IPS-NIHi11 (cell line): Measurements from ENCODE around the gene ACSL1.
A peak's percentile ranks its signal among the peaks of the same experiment; 100 is the strongest.
"Not testable (repeated sequence)": the region's sequence is repeated elsewhere in the genome, so short reads cannot be mapped to it uniquely, and the experiment has no call there.

Experiments used
- DNase-seq: peaks from one replicate; pipeline ENCODE4 v3.0.0; 2012; ENCODE audit warnings: mixed read lengths, low spot score

ACSL1 gene

DNA sequence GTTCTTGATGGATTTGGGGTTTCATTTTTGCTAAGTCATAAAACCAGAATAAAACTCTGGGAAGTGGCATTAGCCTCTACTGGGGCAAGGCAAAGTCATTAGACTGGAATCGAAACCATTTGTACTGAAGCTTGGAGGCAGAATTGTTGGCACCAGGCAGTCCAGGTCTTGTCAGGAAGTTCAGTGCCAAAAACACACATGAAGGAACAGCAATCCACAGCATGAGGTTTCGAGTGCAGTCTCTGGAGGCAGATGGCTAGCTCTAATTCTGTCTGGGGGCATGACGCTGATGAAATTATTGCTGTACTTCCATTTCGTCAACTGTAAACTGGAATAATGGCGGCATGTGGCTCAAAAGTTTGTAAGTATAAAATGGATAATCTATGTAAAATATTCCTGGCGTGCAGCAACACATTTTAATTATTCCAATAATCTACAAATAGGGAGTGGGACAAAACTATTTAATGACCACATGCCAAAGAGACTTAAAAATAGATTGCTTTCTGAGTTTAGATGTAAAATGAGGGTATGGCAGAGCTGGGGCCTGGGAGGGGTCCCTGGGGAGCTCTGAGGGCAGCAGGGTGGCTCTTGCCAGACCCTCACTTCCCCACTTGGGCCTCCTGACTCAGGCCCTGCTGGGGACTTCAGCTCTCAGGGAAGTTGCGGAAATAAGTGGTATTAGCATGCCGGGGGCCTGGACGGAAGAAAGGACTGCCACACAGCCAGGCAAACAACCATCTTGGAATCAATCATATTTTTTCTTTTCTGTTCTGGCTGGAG, 73.1 kb downstream of the ACSL1 start:
- DNase-seq = no peak

DNA sequence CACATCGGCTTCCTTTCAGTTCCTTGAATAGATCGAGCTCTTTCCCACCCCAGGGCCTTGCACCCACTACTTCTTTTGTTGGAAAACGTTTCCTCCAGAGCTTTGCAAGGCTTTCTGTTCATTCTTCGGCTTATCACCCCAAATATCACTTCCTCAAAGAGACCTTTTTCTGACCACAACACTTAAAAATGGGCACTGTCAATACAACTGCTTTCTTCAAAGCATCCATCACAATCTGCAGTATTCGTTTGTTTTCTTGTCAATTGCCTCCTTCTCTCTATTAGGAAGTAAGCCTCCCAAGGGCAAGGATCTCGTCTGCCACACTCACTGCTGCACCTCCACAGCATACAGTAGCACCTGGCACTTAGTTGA, 74.2 kb downstream of the ACSL1 start:
- DNase-seq = no peak

DNA sequence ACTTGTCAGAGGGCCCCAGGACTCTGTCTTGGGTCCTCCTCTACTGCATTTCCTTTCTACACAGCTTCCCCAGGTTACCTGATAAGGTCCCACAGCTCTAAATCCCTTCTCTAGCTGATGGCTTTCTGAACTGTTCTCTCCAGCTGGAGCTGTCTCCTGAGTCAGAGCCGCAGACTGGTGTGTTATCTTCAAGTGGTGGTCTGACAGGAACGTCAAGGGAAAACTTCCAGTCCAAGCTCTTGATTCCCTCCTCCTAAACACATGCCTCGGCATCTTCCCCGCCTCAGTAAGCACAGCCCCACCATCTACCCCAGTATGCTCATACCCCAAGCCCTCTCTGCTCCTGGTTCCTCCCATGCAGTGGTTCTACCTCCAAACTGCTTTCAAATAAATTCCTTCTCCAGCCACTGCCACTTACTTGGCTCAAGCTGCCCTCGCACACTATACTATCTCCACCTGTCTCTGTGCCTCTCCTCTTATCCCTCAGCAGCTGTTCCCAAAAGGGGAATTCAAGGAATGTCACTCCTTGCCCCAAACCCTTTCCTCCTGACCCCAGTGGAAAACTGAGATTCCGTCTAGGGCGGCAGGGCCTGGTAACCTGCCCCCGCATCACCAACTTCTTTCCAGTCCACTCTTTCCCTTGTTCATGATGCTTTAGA, 74.7 kb downstream of the ACSL1 start:
- no peak for DNase-seq

DNA sequence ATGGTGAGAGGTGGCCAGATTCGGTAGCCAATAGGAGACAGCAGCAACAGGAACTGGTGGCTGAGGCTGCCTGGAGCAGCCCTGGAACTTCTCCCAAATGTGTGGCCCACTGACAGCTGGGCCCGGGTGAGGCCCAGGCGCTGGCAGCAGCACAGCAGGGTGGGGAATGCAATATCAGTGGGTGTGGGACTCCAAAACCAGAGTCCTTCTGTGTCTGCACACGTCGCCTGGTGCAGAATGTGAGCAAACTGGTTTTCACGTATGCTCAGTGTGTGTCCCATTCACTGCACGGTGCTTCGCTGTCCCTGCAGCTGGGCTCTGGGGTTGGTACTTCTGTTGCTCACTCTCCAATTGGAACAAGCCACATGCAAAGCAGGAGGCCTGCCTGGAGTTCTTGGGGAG, 77.5 kb downstream of the ACSL1 start:
- peak; percentile 71 for DNase-seq

DNA sequence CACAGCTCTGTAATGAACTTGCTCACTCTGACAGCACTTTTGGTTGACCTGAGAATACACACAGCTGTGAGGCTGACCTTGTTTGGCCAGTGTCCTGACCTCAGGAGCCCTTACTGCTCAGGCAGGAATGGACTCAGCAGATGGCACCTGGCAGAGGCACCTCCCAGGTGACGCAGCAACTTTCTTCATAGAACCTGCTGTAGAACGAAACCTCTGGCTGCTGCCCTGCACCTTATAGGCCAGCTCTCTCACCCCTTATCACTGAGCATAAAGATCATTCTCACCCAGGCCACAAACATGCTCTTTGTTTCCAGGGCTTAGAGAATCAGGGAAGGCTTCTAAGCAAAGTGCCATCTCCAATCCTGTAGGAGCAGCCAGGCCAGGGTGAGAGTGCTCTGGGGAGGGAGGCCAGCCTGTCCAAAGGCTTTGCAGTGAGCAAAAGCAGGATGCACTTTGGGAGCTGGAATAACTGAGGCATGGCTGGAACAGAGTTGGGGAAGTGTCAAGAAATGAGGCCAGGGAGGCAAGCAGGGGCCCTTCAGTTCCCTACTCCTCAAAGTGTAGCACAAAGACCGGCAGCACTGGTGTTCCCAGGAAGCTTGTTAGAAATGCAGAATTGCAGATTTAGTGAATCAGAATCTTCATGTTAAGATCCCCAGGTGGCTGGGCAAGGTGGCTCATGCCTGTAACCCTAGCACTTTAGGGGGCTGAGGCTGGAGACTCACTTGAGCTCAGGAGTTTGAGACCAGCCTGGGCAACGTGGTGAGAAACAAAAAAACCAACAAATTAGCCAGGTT, 78.5 kb downstream of the ACSL1 start:
- peak; percentile 31 for DNase-seq

DNA sequence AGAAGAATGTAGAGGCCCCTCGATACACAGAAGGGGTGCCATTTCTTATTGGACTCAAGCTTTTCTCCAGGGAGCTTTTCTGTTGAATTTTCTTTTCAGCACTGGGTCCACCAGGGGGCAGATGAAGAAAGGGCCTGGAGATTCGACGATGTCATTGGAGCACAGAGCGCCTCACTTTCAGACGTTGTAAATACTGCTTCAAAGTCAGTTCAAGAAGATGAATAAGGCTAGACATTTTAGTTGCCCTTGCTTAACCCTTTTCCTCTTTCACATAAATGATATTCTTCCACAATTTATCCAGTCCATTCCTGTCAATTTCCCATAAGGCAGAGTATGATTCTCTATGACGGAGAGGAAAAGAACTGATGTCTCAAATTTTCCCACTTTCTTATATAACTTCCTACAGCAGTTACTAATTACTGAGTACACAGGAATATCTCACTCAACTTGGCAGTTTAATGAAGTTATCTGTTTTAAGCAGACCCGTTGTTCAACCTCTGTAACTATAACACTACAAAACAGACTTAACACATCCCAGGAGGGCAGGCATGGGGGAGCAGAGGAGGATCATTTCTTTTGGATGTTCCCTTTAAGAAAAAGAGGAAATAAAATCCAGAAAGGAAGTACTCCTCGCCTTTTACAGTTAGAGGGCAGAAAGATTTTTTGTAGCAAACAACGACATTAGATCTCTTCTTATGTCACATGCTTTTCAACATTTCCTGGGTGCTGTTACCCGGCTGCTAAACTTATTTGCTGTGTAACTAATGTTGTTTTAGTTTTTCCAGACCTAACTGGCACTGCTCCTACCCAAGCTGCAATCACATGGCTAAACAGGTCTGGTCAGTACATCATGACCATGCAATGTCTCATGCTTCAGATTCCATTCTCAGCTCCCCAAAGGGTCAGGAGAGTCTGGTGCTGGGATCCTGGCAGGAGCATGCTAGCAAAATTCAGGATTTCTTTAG, 79.7 kb downstream of the ACSL1 start:
- peak; percentile 82 for DNase-seq

DNA sequence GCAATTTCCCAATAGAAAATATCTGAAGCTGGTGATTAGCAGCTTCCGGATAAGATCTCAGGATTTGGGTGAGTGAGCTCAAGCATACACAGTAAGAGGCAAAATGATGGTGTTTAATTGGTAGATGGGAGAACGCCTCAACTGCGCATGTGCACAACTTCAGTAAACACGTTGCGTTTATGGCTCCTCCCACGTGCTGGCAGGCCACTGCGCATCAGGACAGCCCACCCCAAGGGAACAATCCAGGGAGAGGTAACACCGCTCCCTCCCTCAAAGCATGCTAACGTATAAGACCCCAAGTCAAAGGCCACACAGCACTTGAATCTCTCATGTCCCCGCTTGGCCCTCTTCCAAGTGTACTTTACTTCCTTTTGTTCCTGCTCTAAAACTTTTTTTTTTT, 81.5 kb downstream of the ACSL1 start:
- DNase-seq = no peak

DNA sequence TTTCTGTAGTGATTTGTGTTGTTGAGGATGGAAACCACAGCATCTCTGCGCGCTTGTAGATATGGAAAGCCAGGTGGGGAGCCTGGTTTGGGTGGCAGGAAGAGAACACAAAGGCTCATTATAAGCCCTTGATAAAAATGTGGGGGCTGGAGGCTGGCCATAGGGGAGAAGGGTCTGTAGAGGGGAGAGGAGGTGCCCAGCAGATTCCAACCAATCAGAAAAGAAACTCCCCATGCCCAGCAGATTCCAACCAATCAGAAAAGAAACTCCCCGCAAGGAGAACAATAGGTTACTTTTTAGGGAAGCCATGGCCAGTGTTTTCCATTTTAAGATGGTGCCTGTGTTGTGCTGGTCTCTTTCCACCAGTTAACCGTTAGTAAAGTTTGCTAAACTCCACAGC, 82.1 kb downstream of the ACSL1 start:
- DNase-seq = no peak

DNA sequence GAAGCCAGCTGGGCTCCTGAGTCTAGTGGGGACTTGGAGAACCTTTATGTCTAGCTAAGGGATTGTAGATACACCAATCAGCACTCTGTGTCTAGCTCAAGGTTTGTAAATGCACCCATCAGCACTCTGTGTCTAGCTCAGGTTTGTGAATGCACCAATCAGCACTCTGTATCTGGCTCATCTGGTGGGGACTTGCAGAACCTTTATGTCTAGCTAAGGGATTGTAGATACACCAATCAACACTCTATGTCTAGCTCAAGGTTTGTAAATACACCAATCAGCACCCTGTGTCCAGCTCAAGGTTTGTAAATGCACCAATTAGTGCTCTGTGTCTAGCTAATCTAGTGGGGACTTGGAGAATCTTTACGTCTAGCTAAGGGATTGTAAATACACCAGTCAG, 84.1 kb downstream of the ACSL1 start:
- not testable (repeated sequence) for DNase-seq

DNA sequence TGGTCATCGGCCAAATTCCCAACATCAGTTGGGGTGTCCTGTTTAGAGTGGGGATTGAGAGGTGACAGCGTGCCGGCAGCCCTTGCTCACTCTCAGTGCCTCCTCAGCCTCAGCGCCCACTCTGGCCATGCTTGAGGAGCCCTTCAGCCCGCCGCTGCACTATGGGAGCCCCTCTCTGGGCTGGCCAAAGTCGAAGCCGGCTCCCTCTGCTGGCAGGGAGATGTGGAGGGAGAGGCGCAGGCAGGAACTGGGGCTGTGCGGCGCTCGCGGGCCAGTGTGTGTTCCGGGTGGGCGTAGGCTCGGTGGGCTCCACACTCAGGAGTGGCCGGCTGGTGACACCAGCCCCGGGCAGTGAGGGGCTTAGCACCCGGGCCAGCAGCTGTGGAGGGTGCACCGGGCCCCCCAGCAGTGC, 84.8 kb downstream of the ACSL1 start:
- DNase-seq = no peak

DNA sequence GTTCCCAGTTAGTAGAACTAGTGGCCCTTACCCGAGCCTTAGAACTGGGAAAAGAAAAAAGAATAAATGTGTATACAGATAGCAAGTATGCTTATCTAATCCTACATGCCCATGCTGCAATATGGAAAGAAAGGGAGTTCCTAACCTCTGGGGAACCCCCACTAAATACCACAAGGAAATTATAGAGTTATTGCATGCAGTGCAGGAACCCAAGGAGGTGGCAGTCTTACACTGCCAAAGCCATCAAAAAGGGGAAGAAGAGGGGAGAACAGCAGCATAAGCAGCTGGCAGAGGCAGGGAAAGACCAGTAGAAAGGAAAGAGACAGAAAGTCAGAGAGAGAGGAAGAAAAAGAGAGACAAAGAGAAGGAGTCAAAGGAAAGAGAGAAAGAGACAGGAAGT, 86.2 kb downstream of the ACSL1 start:
- not testable (repeated sequence) for DNase-seq

DNA sequence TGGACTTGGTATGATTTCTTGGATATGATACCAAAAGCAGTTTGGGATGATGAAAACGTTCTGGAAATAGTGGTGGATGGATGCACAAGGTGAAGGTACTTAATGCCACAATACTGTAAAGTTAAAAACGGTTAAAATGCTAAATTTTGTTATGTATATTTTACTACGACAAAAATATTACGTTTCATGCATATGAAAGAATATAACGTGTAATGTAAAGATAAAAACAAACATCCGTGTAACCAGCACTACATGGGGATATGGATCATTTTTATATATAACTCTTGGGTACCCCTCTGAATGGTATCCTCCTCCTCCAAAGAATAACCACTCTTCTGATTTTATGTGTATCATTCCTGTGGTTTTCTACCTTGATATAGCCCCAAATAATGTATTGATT, 91.0 kb downstream of the ACSL1 start:
- no peak for DNase-seq

DNA sequence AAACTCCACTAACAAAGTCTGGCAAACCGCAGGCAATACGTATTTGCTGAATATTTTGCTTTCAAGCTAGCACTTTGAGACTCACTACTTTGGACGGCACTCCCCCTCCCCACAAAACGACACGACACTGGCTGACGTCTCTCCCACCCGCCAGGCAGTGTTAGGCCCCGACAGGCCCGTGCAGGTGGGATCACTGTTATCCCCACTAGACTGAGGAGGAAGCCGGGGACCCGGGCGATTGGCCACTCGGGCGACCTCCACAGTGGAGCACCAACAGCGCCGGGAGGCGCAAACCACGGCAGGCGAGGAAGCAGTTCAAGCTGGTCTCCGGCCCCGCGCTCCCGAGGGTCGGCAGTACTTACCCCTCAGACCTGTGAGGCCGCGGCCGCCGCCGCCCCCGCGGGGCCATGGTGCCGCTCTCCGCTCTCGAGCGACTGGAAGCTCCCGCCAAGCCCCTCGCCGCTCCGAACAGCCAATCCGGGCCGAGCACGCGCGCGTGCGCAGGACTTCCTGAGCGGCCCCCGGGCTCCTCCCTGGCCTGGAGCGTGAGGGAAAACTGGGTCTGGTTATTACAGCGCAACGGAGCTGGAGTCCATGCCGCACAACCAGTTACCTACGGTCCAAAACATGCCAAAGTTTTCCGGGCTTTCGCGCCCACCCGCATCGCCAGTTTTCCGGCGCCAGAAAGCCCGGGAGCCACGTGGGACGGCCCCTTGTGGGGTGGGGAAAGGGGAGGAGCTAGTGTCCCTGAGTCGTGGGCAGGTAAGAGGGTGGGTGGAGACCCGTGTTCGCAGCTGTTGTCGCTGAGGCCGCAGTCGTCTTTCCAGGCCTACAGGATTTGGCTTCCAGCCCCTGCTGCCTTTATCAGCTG, 91.9 kb downstream of the ACSL1 start, which contains the start of gene CENPU:
TSS of gene CENPU (minus strand) at position 443 of the 871 bp plus-strand sequence. CDS start at position 409, 34 bp downstream.
- DNase-seq = peak; percentile 99

DNA sequence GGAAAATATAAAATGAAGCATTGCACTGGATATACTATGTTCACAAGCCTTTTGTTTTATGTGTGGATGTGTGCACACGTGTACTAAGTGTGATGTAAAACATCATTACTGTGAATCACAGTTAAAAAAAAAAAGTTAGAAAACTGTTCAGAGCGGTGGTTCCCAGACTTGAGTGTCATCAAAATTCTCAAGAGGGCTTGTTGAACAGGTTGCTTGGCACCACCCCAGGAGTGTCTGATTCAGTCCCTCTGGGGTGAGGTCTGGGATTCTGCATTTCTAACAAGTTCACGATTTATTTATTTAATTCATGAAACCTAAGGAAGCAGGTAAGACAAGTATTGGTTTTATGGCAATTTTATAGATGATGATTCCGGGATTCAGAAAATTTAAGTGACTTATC, 93.6 kb downstream of the ACSL1 start:
- DNase-seq = no peak

DNA sequence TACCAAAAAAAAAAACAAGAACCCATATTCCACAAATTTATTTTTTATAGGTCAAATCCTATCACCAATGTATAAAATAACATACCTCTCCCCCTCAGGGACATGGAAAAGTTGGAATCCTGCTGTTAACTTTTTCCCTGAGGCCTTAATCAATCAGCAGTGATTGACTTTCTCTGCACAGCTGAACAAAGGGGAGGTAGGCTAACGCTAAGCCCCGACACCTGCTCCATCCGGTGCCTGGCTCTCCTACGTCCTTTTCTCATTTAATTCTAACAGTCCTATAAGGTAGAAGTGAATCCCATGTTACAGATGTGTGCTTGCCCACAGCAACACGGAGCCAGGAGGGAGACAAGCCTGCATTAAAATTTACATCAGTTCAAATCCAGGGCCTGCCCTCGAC, 94.7 kb downstream of the ACSL1 start:
- DNase-seq = no peak

DNA sequence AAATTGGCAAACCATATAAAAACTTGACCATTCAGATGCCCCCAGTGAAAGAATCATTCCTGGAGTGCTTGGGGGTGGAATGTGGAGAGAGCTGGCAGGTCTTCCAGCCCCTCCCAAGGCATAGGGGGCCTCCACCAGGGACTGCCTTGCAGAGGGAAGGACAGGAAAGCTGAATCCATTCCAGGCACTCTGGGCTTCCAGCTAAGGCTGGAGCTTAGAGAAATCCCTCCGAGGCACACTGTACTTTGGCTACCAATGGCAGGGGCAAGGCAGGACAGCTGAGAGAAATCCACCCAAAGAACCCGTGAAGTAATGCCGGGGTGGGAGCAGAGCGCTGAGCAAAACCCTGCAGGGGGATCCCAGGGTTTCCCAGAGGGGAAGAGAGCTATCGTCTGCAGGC, 95.8 kb downstream of the ACSL1 start:
- no peak for DNase-seq

DNA sequence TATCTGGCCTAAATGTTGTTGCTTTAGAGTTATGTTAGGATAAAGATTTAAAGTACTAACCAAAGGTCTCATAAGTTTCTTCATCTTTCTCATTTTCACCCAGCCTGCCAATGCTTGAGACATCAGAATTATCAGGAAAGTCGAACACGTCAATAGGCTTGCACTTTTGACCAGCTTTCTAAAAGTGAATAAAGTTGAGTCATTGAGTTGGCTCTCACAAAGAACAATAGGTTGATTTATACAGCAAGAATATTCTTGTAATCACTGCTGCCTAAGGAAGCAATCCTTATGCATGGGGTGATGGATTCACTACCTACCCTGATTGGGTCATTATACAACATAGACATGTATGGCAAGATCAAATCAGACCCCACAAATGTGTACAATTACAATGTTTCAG, 96.9 kb downstream of the ACSL1 start:
- DNase-seq = no peak

DNA sequence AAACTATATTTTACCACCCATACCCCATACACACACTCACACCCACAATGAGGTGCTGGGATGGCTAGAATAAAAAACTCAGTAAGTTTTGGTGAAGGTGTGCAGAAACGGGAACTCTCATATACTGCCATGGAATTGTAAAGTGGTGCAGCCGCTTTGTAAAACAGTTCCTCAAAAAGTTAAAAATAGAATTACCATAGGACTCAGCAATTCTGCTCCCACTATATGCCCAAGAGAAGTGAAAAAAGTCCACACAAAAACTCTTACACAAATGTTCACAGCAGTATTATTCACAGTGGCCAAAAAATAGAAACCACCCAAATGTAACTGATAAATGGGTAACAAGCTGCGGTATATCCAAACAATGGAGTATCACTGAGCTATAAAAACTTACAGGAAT, 98.3 kb downstream of the ACSL1 start:
- DNase-seq = no peak

DNA sequence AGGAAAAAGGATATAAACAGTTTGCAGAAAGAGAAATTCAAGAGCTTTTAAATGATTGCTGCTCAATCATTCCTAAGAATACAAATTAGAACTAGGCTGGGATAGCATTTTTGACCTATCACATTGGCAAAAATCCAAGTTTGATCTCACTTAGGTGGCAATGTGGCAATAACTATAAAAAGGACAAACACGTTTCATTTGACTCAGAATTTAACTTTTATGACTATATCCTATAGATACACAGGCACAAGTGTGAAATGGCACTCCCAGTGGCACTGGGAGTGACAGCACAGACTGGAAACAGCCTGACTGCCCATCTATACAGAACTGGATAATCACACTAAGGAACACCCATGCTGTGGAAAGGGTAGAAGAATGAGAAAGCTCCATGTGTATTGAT, 103.0 kb downstream of the ACSL1 start:
- DNase-seq = no peak

DNA sequence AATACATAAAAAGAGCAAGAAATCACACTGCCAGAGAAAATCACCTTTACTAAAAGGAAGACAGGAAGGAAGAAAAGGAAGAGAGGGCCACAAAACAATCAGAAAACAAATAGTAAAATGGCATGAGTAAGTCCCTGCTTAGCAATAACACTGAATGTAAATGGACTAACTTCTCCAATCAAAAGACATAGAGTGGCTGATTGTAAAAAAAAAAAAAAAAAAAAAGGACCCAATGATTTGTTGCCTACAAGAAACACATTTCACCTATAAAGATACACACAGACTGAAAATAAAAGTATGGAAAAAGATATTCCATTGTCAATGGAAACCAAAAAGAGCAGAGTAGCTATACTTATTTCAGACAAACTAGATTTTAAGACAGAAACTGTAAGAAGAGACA, 104.5 kb downstream of the ACSL1 start:
- DNase-seq = no peak

DNA sequence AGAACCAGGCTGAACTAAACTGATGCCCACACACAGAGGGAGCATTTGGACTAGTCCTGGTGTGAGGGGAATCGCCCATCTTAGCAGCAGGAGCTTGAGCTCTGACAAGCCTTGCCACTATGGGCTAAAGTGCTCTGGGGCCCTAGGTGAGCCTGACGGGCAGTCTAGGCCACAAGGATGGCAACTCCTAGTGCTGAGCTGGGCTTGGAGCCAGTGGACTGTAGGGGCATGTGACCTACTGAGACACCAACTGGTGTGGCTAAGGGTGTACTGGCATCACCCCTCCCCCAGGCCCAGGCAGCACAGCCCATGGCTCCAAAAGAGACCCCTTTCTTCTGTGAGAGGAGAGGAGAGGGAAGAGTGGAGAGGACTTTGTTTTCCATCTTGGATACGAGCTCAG, 106.4 kb downstream of the ACSL1 start:
- no peak for DNase-seq
